Measurements from ENCODE around the gene MZB1.
"Not testable (repeated sequence)": the region's sequence is repeated elsewhere in the genome, so short reads cannot be mapped to it uniquely, and the experiment has no call there.

Gene MZB1

DNA sequence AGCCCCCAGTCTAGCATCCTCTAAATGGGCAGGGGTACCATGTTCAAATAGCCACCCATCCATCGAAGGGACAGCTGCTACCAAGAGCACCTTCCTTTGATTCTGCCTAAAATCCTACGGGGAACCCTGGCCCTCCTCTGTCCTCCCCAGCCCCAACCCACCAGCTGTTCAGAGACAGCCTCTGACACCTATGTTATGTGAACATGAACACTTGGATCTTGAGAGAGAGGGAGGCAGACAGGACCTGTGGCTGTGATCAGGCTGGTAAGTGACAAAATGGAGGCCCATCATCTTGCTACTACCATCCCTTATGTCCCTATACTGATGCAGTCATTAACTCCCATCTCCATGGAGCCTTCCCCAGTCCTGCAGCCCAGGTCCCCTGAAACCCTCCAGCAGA lies 14.8 kb downstream of the MZB1 start:
- DNase-seq (ENCODE audit: low read depth) = no peak

DNA sequence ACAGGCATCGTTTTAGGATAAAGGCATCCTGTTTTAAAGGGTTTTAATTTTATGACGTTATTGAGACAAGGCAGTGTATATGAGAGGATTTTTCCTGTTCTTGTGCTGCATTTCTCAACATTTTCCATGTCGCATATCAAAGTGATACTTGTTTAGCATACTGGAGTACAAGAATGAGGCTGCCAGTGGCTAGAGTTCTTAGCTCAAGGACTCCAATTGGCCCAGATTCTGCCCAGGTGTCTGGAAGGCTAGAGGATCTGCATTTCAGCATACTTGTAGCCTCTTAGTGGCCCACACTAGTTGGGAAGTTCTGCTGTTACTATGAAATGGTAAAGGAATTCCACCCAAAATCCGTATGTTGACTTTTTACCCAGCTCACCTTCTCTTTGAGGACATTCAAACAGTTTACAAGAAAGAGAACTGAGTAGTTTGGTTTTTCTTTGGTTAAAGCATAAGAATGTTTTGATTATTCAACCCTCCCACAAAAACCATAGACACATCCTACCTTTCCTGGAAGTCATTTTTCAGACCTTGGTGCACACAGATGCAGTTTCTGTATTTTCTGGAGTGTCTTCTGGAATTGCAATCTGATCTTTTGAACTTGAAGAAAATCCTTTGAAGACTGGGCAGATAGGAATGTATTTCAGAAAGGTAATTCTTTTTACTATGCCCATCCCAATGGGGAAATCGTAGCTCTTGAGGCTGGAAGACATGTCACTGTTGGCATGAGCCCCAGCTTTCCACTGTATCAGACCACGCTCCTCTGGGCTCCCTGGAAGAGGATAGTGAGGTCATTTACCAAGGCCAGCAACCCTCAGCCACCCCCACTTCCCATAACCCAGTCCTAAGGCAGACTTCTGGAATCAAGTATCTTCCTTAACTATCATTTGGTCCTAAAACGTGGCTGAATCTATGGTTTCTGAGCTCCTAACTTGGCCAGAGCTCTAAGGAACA lies 18.0 kb downstream of the MZB1 start:
- DNase-seq (ENCODE audit: low read depth) = no peak

DNA sequence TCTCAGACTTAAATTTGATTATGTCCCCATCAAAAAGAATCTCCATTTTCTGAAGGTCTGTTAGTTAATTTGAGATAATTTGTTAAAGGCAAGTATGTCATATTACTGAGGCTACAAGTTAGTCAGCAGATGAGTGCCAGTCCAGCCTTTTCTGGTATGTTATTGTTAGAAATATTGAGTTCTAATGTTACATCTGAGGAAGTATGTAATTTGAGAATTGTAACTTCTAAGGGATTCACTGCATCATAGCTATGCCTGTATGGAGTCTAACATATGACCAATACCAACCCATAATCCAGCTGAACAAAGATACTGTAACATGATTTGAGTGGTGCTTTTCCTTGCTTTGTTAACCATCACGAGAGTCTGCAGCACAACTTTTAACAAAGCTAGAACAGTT lies 20.5 kb downstream of the MZB1 start:
- DNase-seq (ENCODE audit: low read depth) = no peak

DNA sequence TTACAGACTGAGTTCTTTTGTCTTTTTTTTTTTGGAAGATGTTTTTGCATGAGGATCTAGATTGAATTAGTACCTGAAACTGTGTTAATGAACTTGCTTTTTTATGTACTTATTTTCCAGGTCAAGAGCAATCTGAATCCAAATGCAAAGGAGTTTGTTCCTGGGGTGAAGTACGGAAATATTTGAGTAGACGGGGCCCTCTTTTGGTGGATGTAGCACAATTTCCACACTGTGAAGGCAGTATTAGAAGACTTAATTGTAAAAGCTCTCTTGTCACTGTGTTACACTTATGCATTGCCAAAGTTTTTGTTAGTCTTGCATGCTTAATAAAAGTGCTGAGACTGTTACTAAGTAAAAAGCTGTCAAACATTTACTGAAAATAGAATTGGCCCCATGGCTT lies 21.1 kb downstream of the MZB1 start:
- no peak for DNase-seq (ENCODE audit: low read depth)

DNA sequence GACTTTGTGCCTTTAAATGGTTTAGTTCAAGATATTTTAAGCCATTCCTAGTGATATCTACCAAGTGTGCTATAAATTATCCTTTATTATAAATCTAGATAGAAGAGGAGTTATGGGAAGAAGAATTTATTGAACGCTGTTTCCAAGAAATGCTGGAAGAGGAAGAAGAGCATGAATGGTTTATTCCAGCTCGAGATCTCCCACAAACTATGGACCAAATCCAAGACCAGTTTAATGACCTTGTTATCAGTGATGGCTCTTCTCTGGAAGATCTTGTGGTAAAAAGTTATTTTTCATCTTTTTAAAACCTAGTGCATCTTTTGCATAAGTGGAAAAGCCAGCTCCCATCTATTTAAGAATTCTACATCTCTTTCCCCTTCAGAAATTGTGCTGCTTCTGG lies 25.2 kb downstream of the MZB1 start:
- DNase-seq (ENCODE audit: low read depth) = no peak

DNA sequence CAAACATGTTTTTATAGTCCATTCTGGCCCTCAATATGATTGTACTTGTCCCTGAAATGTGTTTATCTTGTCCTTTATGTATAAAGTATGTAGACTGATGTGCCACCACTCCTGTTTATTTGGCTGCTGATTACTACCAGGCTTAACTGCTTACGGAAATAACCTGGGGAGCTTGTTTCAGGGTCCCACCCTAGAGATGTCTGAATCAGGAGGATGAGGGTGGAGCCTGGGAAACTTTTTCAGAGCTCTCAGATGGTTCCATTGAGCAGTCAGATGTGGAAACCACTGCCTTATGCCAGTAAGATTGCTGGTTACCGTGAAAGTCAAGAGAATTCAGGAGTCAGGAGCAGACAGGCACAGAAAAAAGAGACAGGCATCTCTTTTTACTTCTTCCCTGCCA lies 25.8 kb downstream of the MZB1 start:
- DNase-seq (ENCODE audit: low read depth) = no peak

DNA sequence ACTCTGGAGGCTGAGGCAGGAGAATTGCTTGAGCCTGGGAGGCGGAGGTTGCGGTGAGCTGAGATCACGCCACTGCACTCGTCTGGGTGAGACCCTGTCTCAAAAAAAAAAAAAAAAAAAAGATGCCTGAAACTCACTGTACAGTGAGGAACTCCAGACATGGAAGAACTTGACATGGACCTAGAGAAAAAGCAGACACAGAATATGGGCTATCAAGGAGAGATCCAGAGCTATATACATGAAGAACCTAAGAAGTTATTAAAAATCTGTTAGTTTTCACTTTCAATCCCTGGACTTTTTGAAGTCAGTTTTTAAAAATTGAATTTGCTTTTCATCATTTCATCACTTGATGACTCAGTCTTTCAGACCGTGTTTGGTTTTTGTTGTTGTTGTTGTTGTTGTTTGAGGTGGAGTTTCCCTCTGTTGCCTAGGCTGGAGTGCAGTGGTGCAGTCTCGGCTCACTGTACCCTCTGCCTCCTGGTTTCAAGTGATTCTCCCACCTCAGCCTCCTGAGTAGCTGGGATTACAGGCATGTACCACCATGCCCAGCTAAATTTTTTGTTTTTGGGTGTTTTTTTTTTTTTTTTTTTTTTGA lies 27.8 kb downstream of the MZB1 start:
- no peak for DNase-seq (ENCODE audit: low read depth)

DNA sequence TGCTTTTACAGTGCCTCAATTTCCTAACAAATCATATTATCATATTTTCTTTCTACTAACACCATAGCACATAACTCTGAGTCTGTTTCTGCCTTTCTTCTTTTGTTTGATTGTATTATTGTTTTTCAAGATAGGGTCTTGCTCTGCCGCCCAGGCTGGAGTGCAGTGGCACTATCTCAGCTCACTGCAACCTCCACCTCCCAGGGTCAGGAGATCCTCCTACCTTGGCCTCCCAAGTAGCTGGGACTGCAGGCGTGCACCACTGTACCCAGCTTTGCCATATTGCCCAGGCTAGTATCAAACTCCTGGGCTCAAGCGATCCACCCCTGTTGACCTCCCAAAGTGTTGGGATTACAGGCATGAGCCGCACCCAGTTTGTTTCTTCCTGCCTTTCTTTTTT lies 29.3 kb downstream of the MZB1 start:
- no peak for DNase-seq (ENCODE audit: low read depth)

DNA sequence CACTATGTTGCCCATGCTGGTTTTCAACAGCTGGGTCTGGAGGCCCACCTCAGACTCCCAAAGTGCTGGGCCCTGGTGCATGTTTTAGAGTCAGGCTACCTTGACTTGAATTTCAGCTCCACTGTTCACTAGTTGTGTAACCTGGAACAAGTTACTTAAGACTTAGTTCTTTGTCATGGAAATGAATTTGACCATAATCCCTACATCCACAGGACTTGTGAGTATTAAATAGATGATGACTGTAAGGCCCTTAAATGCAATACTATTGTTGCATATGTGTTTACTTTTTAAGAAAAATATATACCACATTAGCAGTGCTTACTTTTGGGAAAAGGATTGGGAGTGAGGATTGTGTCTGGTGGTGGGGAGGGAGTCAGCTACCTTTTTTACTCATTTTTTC lies 31.6 kb downstream of the MZB1 start:
- no peak for DNase-seq (ENCODE audit: low read depth)

DNA sequence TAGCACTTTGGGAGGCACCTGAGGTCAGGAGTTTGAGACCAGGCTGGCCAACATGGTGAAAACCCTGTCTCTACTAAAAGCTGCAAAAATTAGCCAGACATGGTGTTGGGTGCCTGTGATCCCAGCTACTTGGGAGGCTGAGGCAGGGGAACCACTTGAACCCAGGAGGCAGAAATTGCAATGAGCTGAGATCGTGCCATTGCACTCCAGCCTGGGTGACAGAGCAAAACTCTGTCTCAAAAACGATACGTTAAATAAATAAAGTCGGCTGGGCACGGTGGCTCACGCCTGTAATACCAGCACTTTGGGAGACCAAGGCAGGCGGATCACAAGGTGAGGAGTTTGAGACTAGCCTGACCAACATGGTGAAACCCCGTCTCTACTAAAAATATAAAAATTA lies 33.8 kb downstream of the MZB1 start:
- DNase-seq (ENCODE audit: low read depth) = not testable (repeated sequence)

DNA sequence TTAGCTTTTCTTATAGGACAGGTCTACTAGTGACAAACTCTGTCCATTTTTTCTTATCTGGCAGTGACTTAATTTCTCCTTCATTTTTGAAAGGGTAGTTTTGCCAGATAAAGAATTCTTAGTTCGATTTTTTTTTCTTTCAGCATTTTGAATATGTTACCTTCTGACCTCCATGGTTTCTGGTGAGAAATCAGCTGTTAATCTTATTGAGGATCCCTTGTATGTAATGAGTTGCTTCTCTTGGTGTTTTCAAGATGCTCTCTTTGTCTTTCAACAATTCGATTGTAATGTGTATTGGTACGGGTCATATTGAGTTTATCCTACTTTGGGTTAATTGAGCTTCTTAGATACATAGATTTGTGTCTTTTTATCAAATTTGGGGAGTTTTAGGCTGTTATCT lies 35.5 kb downstream of the MZB1 start:
- no peak for DNase-seq (ENCODE audit: low read depth)

DNA sequence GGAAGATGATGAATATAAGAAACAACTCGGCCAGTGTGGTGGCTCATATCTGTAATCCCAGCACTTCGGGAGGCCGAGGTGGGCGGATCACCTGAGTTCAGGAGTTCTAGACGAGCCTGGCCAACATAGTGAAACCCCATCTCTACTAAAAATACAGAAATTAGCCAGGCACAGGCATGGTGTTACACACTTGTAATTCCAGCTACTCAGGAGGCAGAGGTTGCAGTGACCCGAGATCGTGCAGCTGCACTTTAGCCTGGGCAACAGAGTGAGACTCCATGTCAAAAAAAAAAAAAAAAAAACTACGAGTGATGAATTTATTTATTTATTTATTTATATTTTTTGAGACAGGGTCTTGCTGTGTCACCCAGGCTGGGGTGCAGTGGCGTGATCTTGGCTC lies 41.9 kb downstream of the MZB1 start:
- DNase-seq (ENCODE audit: low read depth) = not testable (repeated sequence)

DNA sequence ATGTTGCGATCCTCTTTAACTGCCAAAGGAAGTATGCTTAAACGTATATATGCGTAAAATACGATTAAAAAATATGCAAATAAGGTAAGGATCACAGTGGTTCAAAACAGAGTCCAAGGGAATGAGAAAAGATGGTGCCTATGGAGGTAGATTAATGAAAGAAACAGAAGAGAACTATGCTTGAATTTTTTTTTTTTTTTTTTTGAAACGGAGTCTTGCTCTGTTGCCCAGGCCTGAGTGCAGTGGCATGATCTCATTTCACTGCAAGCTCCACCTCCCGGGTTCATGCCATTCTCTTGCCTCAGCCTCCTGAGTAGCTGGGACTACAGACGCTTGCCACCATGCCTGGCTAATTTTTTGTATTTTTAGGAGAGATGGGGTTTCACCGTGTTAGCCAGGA lies 44.3 kb downstream of the MZB1 start:
- DNase-seq (ENCODE audit: low read depth) = not testable (repeated sequence)

DNA sequence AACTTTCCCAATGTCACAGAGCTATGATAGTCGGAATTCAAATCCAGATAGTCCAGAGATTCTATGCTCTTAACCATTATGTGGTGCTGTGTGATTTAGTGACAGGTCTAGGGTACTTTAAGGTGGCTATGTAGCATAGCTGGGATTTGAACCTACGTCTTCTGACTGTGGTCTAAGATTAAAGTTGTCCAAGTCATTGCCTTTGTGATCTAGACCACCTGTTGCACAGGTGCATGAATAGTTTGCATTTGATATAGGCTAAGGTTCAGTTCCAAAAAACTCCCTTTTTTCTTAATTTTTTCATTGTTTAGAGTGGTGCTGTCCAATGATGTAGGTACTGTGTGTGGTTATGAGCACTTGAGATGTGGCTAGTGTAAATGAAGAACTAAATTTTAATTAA lies 45.5 kb downstream of the MZB1 start:
- DNase-seq (ENCODE audit: low read depth) = no peak

DNA sequence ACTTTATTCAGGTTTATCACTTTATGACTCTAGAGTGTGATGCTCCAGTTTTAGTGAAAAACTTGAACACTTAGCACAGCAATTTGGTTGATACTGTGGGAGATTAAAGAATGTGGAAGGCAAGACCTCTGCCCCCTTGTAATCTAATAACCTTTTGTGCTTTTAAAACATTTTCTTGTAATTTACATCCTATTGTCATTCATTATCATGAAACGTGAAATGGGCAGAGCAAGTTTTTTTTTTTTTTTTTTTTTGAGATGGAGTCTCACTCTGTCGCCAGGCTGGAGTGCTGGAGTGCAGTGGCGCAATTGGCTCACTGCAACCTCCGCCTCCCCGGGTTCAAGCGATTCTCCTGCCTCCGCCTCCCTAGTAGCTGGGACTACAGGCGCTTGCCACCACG lies 46.2 kb downstream of the MZB1 start:
- DNase-seq (ENCODE audit: low read depth) = no peak

DNA sequence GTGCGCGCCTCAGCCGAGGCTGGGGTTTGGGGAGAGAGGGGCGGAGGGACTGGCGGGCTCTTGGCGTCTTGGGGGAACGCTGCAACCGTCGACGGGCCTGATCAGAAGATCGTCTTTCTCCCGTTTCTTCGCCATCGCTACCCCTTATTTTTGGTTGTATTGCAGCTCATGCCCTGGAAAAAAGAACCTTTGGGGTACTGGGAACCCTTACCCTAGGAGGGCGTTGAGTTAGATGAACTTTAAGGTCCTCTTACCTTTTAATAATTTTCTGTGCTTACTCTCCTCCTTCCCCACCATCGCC lies 47.3 kb downstream of the MZB1 start:
- peak; percentile 69 for DNase-seq (ENCODE audit: low read depth)

DNA sequence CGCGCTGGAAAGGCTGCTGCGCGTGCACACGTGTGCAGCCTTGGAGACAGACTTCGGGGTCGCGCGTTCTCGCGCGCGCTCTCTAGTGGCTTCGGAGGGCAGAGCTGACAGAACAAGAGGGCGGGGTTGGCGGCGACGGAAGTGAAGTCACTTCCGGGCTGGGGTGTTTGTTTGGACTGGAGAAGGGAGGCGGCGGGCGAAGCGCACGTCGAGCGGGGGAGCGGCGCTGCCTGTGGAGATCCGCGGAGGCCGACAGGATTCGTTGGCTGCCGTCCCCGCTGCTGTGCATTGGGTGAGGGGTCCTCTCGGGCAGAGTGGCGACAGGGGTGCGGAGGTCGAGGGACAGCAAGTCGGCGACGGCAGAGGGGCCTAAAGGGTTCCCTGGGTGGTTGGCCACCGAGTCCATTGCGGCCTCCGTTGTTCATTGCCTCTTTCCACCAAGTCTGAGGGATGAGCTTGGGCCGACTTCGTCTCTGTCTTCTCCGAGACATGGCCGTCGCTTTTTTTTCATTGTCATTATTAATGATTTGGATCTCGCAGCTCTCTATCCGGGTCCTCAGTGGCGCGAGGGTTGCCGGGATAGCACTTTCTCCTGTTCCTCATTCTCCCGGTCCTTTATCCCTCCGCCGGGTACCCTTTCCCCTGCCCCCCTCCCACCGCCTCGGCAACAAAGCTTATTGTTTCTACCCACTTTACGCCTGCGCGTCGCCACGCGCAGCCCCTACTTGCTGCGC lies 47.9 kb downstream of the MZB1 start, which contains the start of gene PAIP2:
Gene PAIP2, plus strand, starts transcription at position 166 of the 734 bp plus-strand sequence. CDS start 21,931 bp downstream, outside the sequence.
- peak; percentile 97 for DNase-seq (ENCODE audit: low read depth)

DNA sequence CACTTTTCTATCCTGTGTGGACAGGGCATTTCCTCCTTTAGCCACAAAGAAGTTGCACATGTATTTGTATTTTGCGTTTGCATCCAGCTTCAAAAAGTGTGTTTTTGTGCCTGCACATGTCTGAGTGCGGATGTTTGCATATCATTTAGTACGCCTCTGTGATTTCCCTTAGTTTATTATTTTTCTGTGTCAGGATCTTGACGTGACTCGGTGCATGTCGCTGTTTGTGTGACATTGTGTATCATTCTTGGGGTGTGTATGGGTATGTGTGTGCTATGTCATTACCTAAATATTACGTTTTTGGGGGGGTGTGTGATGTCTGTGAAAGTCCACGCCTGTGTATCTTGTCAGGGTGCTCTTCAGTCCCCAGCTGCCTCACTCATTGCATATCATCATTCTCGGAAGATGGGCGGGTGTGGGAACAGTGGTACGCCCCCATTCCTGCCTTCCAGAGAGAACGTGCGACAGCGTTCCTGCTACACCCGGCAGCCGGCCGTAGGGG lies 48.5 kb downstream of the MZB1 start:
- DNase-seq (ENCODE audit: low read depth) = no peak

DNA sequence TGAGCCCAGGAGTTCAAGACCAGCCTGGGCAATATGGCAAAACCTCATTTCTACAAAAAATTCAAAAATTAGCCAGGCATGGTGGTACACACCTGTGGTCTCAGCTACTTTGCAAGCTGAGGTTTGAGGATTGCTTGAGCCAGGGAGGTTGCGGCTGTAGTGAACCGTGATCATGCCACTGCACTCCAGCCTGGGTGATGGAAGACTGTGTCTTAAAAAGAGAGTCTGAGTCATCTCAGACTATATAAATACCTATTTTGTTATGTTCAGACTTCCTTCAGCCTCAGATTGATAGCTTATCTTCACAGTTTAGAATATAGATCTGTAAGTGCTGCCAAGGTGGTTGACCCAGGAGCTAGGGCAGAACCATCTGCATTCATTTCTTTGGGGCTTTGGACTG lies 49.7 kb downstream of the MZB1 start:
- DNase-seq (ENCODE audit: low read depth) = no peak
